Muscle of leg (tissue), 11 donors: ENCODE data around the gene RHNO1. TPM values are rescaled to one million over a fixed set of nuclear protein-coding genes. Genes with fewer than 3 reads are reported as not detected.

Experiments used
- DNase-seq: peaks from one replicate; pipeline ENCODE4 v3.0.0; 2013
- H3K27ac ChIP-seq: one replicate; pipeline ENCODE4 v1.5.1; 2013; ENCODE audit warnings: mild to moderate bottlenecking, low read length, control low read depth
- H3K27me3 ChIP-seq: one replicate; pipeline ENCODE4 v1.6.1; 2013; ENCODE audit warnings: low read length; ENCODE audit not compliant: control insufficient read depth, insufficient read depth
- H3K36me3 ChIP-seq: one replicate; pipeline ENCODE4 v1.6.1; 2013; ENCODE audit warnings: low read length; ENCODE audit not compliant: control insufficient read depth, insufficient read depth
- H3K4me1 ChIP-seq: one replicate; pipeline ENCODE4 v1.6.1; 2013; ENCODE audit warnings: low read length; ENCODE audit not compliant: control insufficient read depth, insufficient read depth
- H3K4me3 ChIP-seq: one replicate; pipeline ENCODE4 v1.5.1; 2013; ENCODE audit warnings: low read length, control low read depth
- H3K9me3 ChIP-seq: replicated peaks from 2 replicates; pipeline ENCODE4 v1.6.1; 2013; ENCODE audit warnings: low read depth, low read length; ENCODE audit not compliant: control insufficient read depth
- WGBS: methylation state at CpG from one replicate; pipeline ENCODE4 v1.1.5; 2013; ENCODE audit warnings: missing lambda C conversion rate; ENCODE audit not compliant: insufficient coverage; 5-methylcytosine and 5-hydroxymethylcytosine counted together
- polyA plus RNA-seq, 8 donors: library from polyadenylated mRNA; unstranded; fragments of 120-200 nt; gene quantifications; one replicate each; pipeline versions ENCODE4 v1.2.1 to v1.2.3, GENCODE V29; 2013; ENCODE audit warnings: inconsistent platforms in 1 of 8, low replicate concordance in 1 of 8; ENCODE audit not compliant: insufficient read length in 8 of 8, insufficient read depth in 1 of 8
- total RNA-seq: library from RNA; stranded (reverse); fragments of 120-200 nt; gene quantifications from one replicate; pipeline ENCODE4 v1.2.4, GENCODE V29; 2013

RHNO1 gene
- total and polyA plus RNA-seq, 9 donors, result 17.8 to 28.3 (median 24.6) TPM

- peaks cover 17% of the 10 kb centered on the region for H3K4me1 ChIP-seq
- peak overlapping the region; percentile 96 for H3K27ac ChIP-seq
- no peaks in the 10 kb centered on the region for H3K27me3 ChIP-seq
- H3K4me3 ChIP-seq, result peak overlapping the region; percentile 91
- peak; percentile 62 for DNase-seq
- H3K36me3 ChIP-seq, result peaks cover 9% of the 10 kb centered on the region
- WGBS, result 37% methylated on average over 9 of the region's 16 CpGs
- no peaks in the 10 kb centered on the region for H3K9me3 ChIP-seq
Observed at GRCh38 chr12:2877953-2878732, 1.1 kb downstream of the RHNO1 start.

DNA sequence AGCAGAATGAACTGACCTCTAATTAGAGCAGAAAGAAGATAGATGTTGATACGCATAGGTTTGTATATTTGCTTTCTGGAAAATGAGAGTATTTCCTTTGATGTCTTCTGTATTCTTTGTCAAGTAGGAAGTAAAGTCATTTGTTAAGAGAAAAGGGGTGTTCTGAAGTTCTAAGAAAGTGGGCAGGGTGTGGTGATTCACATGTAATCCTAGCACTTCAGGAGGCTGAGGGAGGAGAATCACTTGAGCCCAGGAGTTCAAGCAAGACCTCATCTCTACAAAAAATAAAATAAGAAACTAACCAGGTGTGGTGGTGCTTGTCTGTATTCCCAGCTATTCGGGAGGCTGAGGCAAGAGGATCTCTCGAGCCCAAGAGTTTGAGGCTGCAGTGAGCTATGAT, 2.8 kb downstream of the RHNO1 start:
- no peaks in the 10 kb centered on the region for H3K9me3 ChIP-seq
- no peak for DNase-seq
- H3K4me1 ChIP-seq, result peaks cover 17% of the 10 kb centered on the region
- WGBS, result 100% methylated on average over 1 of the region's 3 CpGs
- no peak overlapping the region for H3K27ac ChIP-seq
- no peak overlapping the region for H3K4me3 ChIP-seq
- no peaks in the 10 kb centered on the region for H3K36me3 ChIP-seq
- H3K27me3 ChIP-seq, result no peaks in the 10 kb centered on the region

GRCh38 chr12:2884810-2885209, 7.8 kb downstream of the RHNO1 start:
- no CpG with 5 or more reads among the region's 2 CpGs for WGBS
- H3K27ac ChIP-seq, result no peak overlapping the region
- DNase-seq, result no peak
- H3K4me3 ChIP-seq, result no peak overlapping the region
- H3K36me3 ChIP-seq, result peaks cover 12% of the 10 kb centered on the region
- H3K27me3 ChIP-seq, result no peaks in the 10 kb centered on the region
- H3K9me3 ChIP-seq, result no peaks in the 10 kb centered on the region
- H3K4me1 ChIP-seq, result peaks cover 1% of the 10 kb centered on the region

GRCh38 chr12:2886768-2887450, 9.9 kb downstream of the RHNO1 start:
- WGBS, result 92% methylated on average over 4 of the region's 10 CpGs
- H3K27ac ChIP-seq, result no peak overlapping the region
- no peaks in the 10 kb centered on the region for H3K9me3 ChIP-seq
- no peaks in the 10 kb centered on the region for H3K27me3 ChIP-seq
- DNase-seq, result no peak
- H3K4me1 ChIP-seq, result peaks cover 11% of the 10 kb centered on the region
- H3K36me3 ChIP-seq, result peaks cover 12% of the 10 kb centered on the region
- H3K4me3 ChIP-seq, result no peak overlapping the region

DNA sequence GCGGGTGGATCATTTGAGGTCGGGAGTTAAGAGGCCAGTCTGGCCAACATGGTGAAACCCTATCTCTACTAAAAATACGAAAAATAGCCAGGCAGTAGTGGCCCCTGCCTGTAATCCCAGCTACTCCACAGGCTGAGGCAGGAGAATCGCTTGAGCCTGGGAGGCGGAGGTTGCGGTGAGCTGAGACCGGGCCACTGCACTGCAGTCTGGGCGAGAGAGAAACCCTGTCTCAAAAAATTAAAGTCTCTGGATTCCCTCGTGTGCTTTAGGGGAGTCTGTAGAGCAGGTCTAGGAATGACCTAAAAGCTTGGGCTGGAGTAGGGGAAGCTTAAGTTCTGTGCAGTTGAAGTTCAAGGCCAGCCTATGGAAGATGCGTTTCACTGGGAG, 13.0 kb downstream of the RHNO1 start:
- peaks cover 12% of the 10 kb centered on the region for H3K36me3 ChIP-seq
- WGBS, result 41% methylated on average over 8 of the region's 10 CpGs
- peaks cover 14% of the 10 kb centered on the region for H3K4me1 ChIP-seq
- DNase-seq, result no peak
- peak overlapping the region; percentile 86 for H3K4me3 ChIP-seq
- H3K9me3 ChIP-seq, result no peaks in the 10 kb centered on the region
- peak overlapping the region; percentile 97 for H3K27ac ChIP-seq
- no peaks in the 10 kb centered on the region for H3K27me3 ChIP-seq

- Histone ChIP-seq H3K9me3 (no peaks in the 10 kb centered on the region), H3K27ac (peak within 1 kb of the TSS; percentile 98), H3K36me3 (peaks cover 9% of the 10 kb centered on the region), H3K4me1 (peaks cover 14% of the 10 kb centered on the region), H3K4me3 (peak within 1 kb of the TSS; percentile 86), H3K27me3 (no peaks in the 10 kb centered on the region)
- under 1% methylated on average over 79 of the region's 83 CpGs for WGBS
- DNase-seq, result peak; percentile 99
Observed at GRCh38 chr12:2890388-2891239, 13.6 kb downstream of the RHNO1 start, which contains the start of gene TULP3. TULP3 (plus strand) TSS chr12:2890891; CDS start chr12:2890948, 57 bp downstream.

GRCh38 chr12:2891240-2892053, 14.4 kb downstream of the RHNO1 start:
- Histone ChIP-seq H3K27me3 (no peaks in the 10 kb centered on the region), H3K4me3 (peak overlapping the region; percentile 86), H3K36me3 (peaks cover 3% of the 10 kb centered on the region), H3K4me1 (peaks cover 14% of the 10 kb centered on the region), H3K27ac (peak overlapping the region; percentile 98), H3K9me3 (no peaks in the 10 kb centered on the region)
- peak; percentile 85 for DNase-seq
- 9% methylated on average over 28 of the region's 42 CpGs for WGBS

DNA sequence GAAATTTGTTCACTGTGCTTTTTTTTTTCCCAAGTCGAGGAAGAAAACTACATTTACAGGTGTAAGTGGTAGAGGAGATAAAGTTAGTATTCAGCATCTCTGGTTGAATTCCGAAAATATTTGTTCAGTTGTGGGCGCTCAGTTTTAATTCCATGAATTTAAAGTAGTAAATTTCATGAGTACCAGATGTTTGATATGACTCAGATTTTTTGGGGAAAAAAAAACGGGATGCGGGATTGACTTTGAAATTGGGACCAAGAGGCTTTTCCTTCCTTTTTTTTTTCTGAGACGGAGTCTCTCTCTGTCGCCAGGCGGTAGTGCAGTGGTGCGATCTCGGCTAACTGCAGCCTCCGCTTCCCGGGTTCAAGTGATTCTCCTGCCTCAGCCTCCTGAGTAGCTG, 15.2 kb downstream of the RHNO1 start:
- peak overlapping the region; percentile 86 for H3K4me3 ChIP-seq
- peak; percentile 24 for DNase-seq
- H3K27me3 ChIP-seq, result no peaks in the 10 kb centered on the region
- H3K27ac ChIP-seq, result peak overlapping the region; percentile 98
- H3K36me3 ChIP-seq, result peaks cover 6% of the 10 kb centered on the region
- H3K9me3 ChIP-seq, result no peaks in the 10 kb centered on the region
- WGBS, result 52% methylated on average over 2 of the region's 12 CpGs
- H3K4me1 ChIP-seq, result peaks cover 14% of the 10 kb centered on the region

DNA sequence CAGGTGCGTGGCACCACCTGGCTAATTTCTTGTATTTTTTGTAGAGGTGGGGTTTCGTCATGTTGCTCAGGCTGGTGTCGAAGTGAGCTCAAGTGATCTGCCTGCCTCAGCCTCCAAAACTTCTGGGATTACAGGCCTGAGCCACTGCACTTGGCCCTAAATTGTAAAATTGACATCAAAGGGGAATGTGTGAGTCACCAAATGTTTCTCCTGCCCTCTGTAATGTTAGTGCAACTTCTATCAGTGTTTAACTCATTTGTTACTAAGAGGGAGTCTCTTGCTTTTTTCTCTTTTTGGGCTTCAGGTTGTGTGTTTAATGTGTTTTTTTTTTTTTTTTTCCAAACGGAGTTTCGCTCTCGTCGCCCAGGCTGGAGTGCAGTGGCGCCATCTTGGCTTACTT, 16.0 kb downstream of the RHNO1 start:
- H3K36me3 ChIP-seq, result peaks cover 10% of the 10 kb centered on the region
- whole genome bisulfite sequencing, result 33% methylated on average over 2 of the region's 8 CpGs
- no peak overlapping the region for H3K4me3 ChIP-seq
- H3K27ac ChIP-seq, result no peak overlapping the region
- H3K9me3 ChIP-seq, result no peaks in the 10 kb centered on the region
- H3K27me3 ChIP-seq, result no peaks in the 10 kb centered on the region
- peak; percentile 74 for DNase-seq
- peaks cover 14% of the 10 kb centered on the region for H3K4me1 ChIP-seq
